SIG-M5 treated with dmso at 0.1 percent for 504 hours (cell line): Measurements from ENCODE around the gene SLAIN2.

ENCODE experiments used
- DNase-seq: peaks from one replicate; lab custom pipeline; 2025; ENCODE audit not compliant: unreplicated experiment; lab: John Stamatoyannopoulos, UW

Gene SLAIN2

GRCh38 chr4:48369248-48369647 is 27.9 kb downstream of the SLAIN2 start:
- DNase-seq = no peak

- DNase-seq = no peak
Observed at GRCh38 chr4:48369771-48370170, 28.4 kb downstream of the SLAIN2 start.

GRCh38 chr4:48370260-48371134 is 29.2 kb downstream of the SLAIN2 start:
- DNase-seq = no peak

GRCh38 chr4:48372272-48372671 is 30.9 kb downstream of the SLAIN2 start:
- no peak for DNase-seq

GRCh38 chr4:48375651-48376304 is 34.4 kb downstream of the SLAIN2 start:
- no peak for DNase-seq

GRCh38 chr4:48379587-48380180 is 38.4 kb downstream of the SLAIN2 start:
- no peak for DNase-seq

- no peak for DNase-seq
Observed at GRCh38 chr4:48380583-48381167, 39.3 kb downstream of the SLAIN2 start.

GRCh38 chr4:48388525-48389154 is 47.3 kb downstream of the SLAIN2 start:
- no peak for DNase-seq

- DNase-seq = no peak
Observed at GRCh38 chr4:48396043-48396442, 54.7 kb downstream of the SLAIN2 start.

GRCh38 chr4:48400416-48400815 is 59.1 kb downstream of the SLAIN2 start:
- no peak for DNase-seq

GRCh38 chr4:48403358-48403757 is 62.0 kb downstream of the SLAIN2 start:
- no peak for DNase-seq

GRCh38 chr4:48403779-48404178 is 62.5 kb downstream of the SLAIN2 start:
- no peak for DNase-seq

- DNase-seq = no peak
Observed at GRCh38 chr4:48405924-48406323, 64.6 kb downstream of the SLAIN2 start.

- DNase-seq = no peak
Observed at GRCh38 chr4:48409203-48409602, 67.9 kb downstream of the SLAIN2 start.

- DNase-seq = no peak
Observed at GRCh38 chr4:48410812-48411211, 69.5 kb downstream of the SLAIN2 start.

GRCh38 chr4:48420144-48420543 is 78.8 kb downstream of the SLAIN2 start:
- no peak for DNase-seq

GRCh38 chr4:48421101-48421500 is 79.8 kb downstream of the SLAIN2 start:
- DNase-seq = no peak

GRCh38 chr4:48428926-48429325 is 87.6 kb downstream of the SLAIN2 start:
- DNase-seq = no peak

GRCh38 chr4:48429709-48430474 is 88.6 kb downstream of the SLAIN2 start:
- no peak for DNase-seq

- DNase-seq = no peak
Observed at GRCh38 chr4:48431401-48431800, 90.1 kb downstream of the SLAIN2 start.
